OCI-LY7 (cell line): ENCODE data around the gene SETBP1.

Experiments used
- EZH2phosphoT487 ChIP-seq: fragments of 200-600 bp; sonication (generic); IDR thresholded peaks from 2 replicates; pipeline ENCODE4 v1.6.1; 2018; ENCODE audit warnings: low read depth, borderline replicate concordance, mild to moderate bottlenecking, mixed run types, antibody characterized with exemption, low read length, moderate library complexity, mixed read lengths
- TF ChIP-seq, protein P1 (sequence below): fragments of 200-600 bp; sonication (generic); conservative IDR thresholded peaks from 2 replicates; pipeline ENCODE4 v1.5.1; 2014; ENCODE audit warnings: mild to moderate bottlenecking, antibody characterized with exemption, low read length, moderate library complexity, mixed read lengths

- TF ChIP-seq, protein P1, sequence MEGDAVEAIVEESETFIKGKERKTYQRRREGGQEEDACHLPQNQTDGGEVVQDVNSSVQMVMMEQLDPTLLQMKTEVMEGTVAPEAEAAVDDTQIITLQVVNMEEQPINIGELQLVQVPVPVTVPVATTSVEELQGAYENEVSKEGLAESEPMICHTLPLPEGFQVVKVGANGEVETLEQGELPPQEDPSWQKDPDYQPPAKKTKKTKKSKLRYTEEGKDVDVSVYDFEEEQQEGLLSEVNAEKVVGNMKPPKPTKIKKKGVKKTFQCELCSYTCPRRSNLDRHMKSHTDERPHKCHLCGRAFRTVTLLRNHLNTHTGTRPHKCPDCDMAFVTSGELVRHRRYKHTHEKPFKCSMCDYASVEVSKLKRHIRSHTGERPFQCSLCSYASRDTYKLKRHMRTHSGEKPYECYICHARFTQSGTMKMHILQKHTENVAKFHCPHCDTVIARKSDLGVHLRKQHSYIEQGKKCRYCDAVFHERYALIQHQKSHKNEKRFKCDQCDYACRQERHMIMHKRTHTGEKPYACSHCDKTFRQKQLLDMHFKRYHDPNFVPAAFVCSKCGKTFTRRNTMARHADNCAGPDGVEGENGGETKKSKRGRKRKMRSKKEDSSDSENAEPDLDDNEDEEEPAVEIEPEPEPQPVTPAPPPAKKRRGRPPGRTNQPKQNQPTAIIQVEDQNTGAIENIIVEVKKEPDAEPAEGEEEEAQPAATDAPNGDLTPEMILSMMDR, result no peak
- no peak for TF ChIP-seq EZH2phosphoT487
Observed at GRCh38 chr18:45110577-45111501, 430.2 kb downstream of the SETBP1 start.
